Measurements from ENCODE around the gene GTPBP3. TPM values are rescaled to one million over a fixed set of nuclear protein-coding genes. Genes with fewer than 3 reads are reported as not detected.

Gene GTPBP3
- polyA plus RNA-seq, 3 donors, result 1.0 to 22.0 (median 1.7) TPM

- Mint-ChIP-seq H3K36me3 (peaks cover 22 to 42% of the 10 kb centered on the region in 2 donors), H3K27me3 (ENCODE audit: low read depth in 3 of 3) (peaks cover 23 to 41% (median 24%) of the 10 kb centered on the region in 3 donors), H3K9me3 (peaks cover 0 to 14% (median 10%) of the 10 kb centered on the region in 7 donors), H3K4me3 (peak overlapping the region in 1 of 2 donors; percentile 78), H3K27ac (peak overlapping the region in 1 of 7 donors; percentile 53), H3K4me1 (peaks cover 31% of the 10 kb centered on the region)
- H3K9ac ChIP-seq (ENCODE audit: insufficient read depth, low read length, poor library complexity, severe bottlenecking), result no peak overlapping the region
- intact Hi-C loops (cut with micrococcal nuclease), result no loop called here
- no peak for DNase-seq
- peaks cover 3 to 9% of the 10 kb centered on the region in 2 donors for H3K36me3 ChIP-seq (replicated peaks in 1 of 2; ENCODE audit: control insufficient read depth in 1 of 2, insufficient read depth in 2 of 2, low read length in 2 of 2)
- peaks cover 11 to 28% of the 10 kb centered on the region in 2 donors for H3K27me3 ChIP-seq (ENCODE audit: control insufficient read depth in 2 of 2, insufficient read depth in 2 of 2, low read length in 2 of 2)
- H2AFZ ChIP-seq (ENCODE audit: insufficient read depth, low read depth, low read length, poor library complexity, severe bottlenecking), result no peak overlapping the region
- no peak overlapping the region for H3K4me3 ChIP-seq (replicated peaks in 1 of 3; ENCODE audit: low read depth in 2 of 3, low read length in 3 of 3)
- no peak overlapping the region for H3K27ac ChIP-seq (ENCODE audit: low read depth in 1 of 2, low read length in 2 of 2)
- peaks cover 0 to 12% of the 10 kb centered on the region in 2 donors for H3K9me3 ChIP-seq (replicated peaks in 1 of 2; ENCODE audit: control insufficient read depth in 1 of 2, insufficient read depth in 1 of 2, low read length in 2 of 2)
- 94% methylated on average over 19 of the region's 24 CpGs for WGBS (ENCODE audit: insufficient coverage)
- peaks cover 27% of the 10 kb centered on the region for H4K20me1 ChIP-seq (ENCODE audit: insufficient read depth, low read length)
- no peak for TF ChIP-seq CTCF (IDR thresholded peaks at IDR 0.05)
- peaks cover 7% of the 10 kb centered on the region for H3K79me2 ChIP-seq (ENCODE audit: insufficient read depth, low read length)
- H3K4me1 ChIP-seq (ENCODE audit: control insufficient read depth in 1 of 2, insufficient read depth in 2 of 2, low read length in 2 of 2), result peaks cover 30 to 47% of the 10 kb centered on the region in 2 donors
- H3K4me2 ChIP-seq (replicated peaks; ENCODE audit: extremely low read depth, low read length, poor library complexity, severe bottlenecking), result no peak overlapping the region
Observed at GRCh38 chr19:17330262-17331044, 6.9 kb upstream of the GTPBP3 start.

- H3K9me3 Mint-ChIP-seq, result peaks cover 0 to 14% (median 10%) of the 10 kb centered on the region in 7 donors
- H3K27ac Mint-ChIP-seq, result peak overlapping the region in 2 of 7 donors; percentile 53 to 68
Observed at GRCh38 chr19:17331045-17331558, 6.3 kb upstream of the GTPBP3 start.

More at GRCh38 chr19:17331045-17331558, 6.3 kb upstream of the GTPBP3 start:
- no peak for TF ChIP-seq CTCF (IDR thresholded peaks at IDR 0.05)
- H3K9me3 ChIP-seq (replicated peaks in 1 of 2; ENCODE audit: control insufficient read depth in 1 of 2, insufficient read depth in 1 of 2, low read length in 2 of 2), result peaks cover 0 to 12% of the 10 kb centered on the region in 2 donors
- no peak overlapping the region for H3K4me3 ChIP-seq (replicated peaks in 1 of 3; ENCODE audit: low read depth in 2 of 3, low read length in 3 of 3)
- peaks cover 10% of the 10 kb centered on the region for H3K79me2 ChIP-seq (ENCODE audit: insufficient read depth, low read length)
- peaks cover 22 to 36% of the 10 kb centered on the region in 2 donors for H3K36me3 Mint-ChIP-seq
- H2AFZ ChIP-seq (ENCODE audit: insufficient read depth, low read depth, low read length, poor library complexity, severe bottlenecking), result no peak overlapping the region
- peaks cover 3 to 7% of the 10 kb centered on the region in 2 donors for H3K36me3 ChIP-seq (replicated peaks in 1 of 2; ENCODE audit: control insufficient read depth in 1 of 2, insufficient read depth in 2 of 2, low read length in 2 of 2)
- H4K20me1 ChIP-seq (ENCODE audit: insufficient read depth, low read length), result peaks cover 27% of the 10 kb centered on the region
- peaks cover 11 to 28% of the 10 kb centered on the region in 2 donors for H3K27me3 ChIP-seq (ENCODE audit: control insufficient read depth in 2 of 2, insufficient read depth in 2 of 2, low read length in 2 of 2)
- H3K4me3 Mint-ChIP-seq, result peak overlapping the region in 1 of 2 donors; percentile 64
- DNase-seq, result no peak
- no peak overlapping the region for H3K27ac ChIP-seq (ENCODE audit: low read depth in 1 of 2, low read length in 2 of 2)
- H3K4me1 Mint-ChIP-seq, result peaks cover 31% of the 10 kb centered on the region
- intact Hi-C loops (cut with micrococcal nuclease), result no loop called here
- H3K27me3 Mint-ChIP-seq (ENCODE audit: low read depth in 3 of 3), result peaks cover 23 to 40% (median 24%) of the 10 kb centered on the region in 3 donors
- no peak overlapping the region for H3K9ac ChIP-seq (ENCODE audit: insufficient read depth, low read length, poor library complexity, severe bottlenecking)
- no peak overlapping the region for H3K4me2 ChIP-seq (replicated peaks; ENCODE audit: extremely low read depth, low read length, poor library complexity, severe bottlenecking)
- 94% methylated on average over 13 of the region's 13 CpGs for WGBS (ENCODE audit: insufficient coverage)
- peaks cover 37 to 54% of the 10 kb centered on the region in 2 donors for H3K4me1 ChIP-seq (ENCODE audit: control insufficient read depth in 1 of 2, insufficient read depth in 2 of 2, low read length in 2 of 2)

Measured in CD14-positive monocyte (primary cell).